Thyroid gland (tissue), 4 donors: ENCODE measurements around the gene TUT7. TPM values are rescaled to one million over a fixed set of nuclear protein-coding genes. Genes with fewer than 3 reads are reported as not detected.

Experiments used
- DNase-seq, 2 donors: peaks; one replicate each; pipeline ENCODE4 v3.0.0-alpha.2; 2019
- H3K27ac ChIP-seq, 3 donors: fragments of 200-600 bp; sonication (generic); 1 replicate in 2 of 3; 2 replicates in 1 of 3; pipeline ENCODE4 v1.5.1; 2016 to 2019; ENCODE audit warnings: mild to moderate bottlenecking in 1 of 3, moderate library complexity in 1 of 3
- H3K27me3 ChIP-seq: fragments of 200-600 bp; sonication (generic); one replicate; pipeline ENCODE4 v1.5.1; 2019
- H3K36me3 ChIP-seq, 2 donors: fragments of 200-600 bp; sonication (generic); one replicate each; pipeline ENCODE4 v1.5.1; 2016 to 2019
- H3K4me1 ChIP-seq, 2 donors: fragments of 200-600 bp; sonication (generic); one replicate each; pipeline ENCODE4 v1.5.1; 2017 to 2019
- H3K4me3 ChIP-seq, 3 donors: fragments of 200-600 bp; sonication (generic); replicated peaks in 1 of 3; 1 replicate in 2 of 3; 2 replicates in 1 of 3; pipeline ENCODE4 v1.5.1; 2016; ENCODE audit warnings: mild to moderate bottlenecking in 1 of 3
- H3K9me3 ChIP-seq: fragments of 200-600 bp; sonication (generic); one replicate; pipeline ENCODE4 v1.5.1; 2017
- POLR2A ChIP-seq, 2 donors: fragments of 450-650 bp; IDR thresholded peaks; one replicate each; pipeline ENCODE4 v1.6.1; 2017; ENCODE audit warnings: antibody characterized with exemption in 2 of 2, mild to moderate bottlenecking in 2 of 2, moderate library complexity in 1 of 2
- WGBS, 2 donors: methylation state at CpG; one replicate each; pipeline ENCODE4 v1.1.5; 2017; 5-methylcytosine and 5-hydroxymethylcytosine counted together
- intact Hi-C: fragments of 100-400 bp; cut with DNase I; formaldehyde crosslinking; loops from one replicate; pipeline ENCODE4 v1.15.1; 2023
- small RNA-seq: library from RNA; depleted of rRNA; stranded (forward); fragments of <200 nt; gene quantifications from one replicate; pipeline ENCODE3, GENCODE V24; 2016
- total RNA-seq, 4 donors: library from RNA; depleted of rRNA; stranded (reverse); fragments of >200 nt; gene quantifications; one replicate each; pipeline ENCODE4 v1.2.3, GENCODE V29; 2016
- TF ChIP-seq, protein P1 (sequence below), 6 experiments: fragments of 200-600 bp in 3 of 6; fragments of 450-650 bp in 3 of 6; sonication (generic) in 3 of 6; IDR thresholded peaks; one replicate each; pipeline ENCODE4 v1.5.1; 2016 to 2019; ENCODE audit warnings: antibody characterized with exemption in 6 of 6, mild to moderate bottlenecking in 2 of 6, inconsistent platforms in 1 of 6, moderate library complexity in 1 of 6

The TUT7 gene
- total RNA-seq, 4 donors from 2014 or later, result 32.0 to 40.6 (median 33.7) TPM

DNA sequence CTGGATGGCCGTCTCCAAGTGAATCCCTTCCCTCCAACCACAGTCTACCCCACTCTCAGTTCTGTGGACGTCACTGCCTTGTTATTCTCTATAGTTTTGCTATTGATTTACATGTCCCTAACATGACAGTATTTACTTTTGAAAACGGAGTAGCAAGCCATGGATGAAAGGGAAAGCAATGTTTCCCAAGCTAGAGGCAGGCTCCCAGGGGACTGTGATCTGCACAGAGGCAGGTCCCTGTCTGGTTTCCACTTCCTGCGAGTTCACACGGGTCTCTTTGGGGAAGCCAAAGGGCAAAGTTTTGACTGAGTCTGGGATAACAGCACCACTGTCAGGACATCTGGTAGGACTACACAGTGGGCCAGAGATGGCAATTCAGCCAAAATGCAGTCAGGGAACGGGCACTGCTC lies 107.5 kb downstream of the TUT7 start:
- no peak overlapping the region for H3K4me3 ChIP-seq
- no peaks in the 10 kb centered on the region for H3K36me3 ChIP-seq
- H3K27ac ChIP-seq, result no peak overlapping the region
- intact Hi-C loops, result no loop called here
- H3K27me3 ChIP-seq, result no peaks in the 10 kb centered on the region
- no peak for TF ChIP-seq POLR2A (IDR thresholded peaks at IDR 0.05)
- TF ChIP-seq, protein P1, sequence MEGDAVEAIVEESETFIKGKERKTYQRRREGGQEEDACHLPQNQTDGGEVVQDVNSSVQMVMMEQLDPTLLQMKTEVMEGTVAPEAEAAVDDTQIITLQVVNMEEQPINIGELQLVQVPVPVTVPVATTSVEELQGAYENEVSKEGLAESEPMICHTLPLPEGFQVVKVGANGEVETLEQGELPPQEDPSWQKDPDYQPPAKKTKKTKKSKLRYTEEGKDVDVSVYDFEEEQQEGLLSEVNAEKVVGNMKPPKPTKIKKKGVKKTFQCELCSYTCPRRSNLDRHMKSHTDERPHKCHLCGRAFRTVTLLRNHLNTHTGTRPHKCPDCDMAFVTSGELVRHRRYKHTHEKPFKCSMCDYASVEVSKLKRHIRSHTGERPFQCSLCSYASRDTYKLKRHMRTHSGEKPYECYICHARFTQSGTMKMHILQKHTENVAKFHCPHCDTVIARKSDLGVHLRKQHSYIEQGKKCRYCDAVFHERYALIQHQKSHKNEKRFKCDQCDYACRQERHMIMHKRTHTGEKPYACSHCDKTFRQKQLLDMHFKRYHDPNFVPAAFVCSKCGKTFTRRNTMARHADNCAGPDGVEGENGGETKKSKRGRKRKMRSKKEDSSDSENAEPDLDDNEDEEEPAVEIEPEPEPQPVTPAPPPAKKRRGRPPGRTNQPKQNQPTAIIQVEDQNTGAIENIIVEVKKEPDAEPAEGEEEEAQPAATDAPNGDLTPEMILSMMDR (IDR thresholded peaks at IDR 0.05), result no peak
- 53 to 62% methylated on average over 6 of the region's 6 CpGs for WGBS, 2 donors
- H3K9me3 ChIP-seq, result no peaks in the 10 kb centered on the region
- no peak for DNase-seq
- no peaks in the 10 kb centered on the region for H3K4me1 ChIP-seq

DNA sequence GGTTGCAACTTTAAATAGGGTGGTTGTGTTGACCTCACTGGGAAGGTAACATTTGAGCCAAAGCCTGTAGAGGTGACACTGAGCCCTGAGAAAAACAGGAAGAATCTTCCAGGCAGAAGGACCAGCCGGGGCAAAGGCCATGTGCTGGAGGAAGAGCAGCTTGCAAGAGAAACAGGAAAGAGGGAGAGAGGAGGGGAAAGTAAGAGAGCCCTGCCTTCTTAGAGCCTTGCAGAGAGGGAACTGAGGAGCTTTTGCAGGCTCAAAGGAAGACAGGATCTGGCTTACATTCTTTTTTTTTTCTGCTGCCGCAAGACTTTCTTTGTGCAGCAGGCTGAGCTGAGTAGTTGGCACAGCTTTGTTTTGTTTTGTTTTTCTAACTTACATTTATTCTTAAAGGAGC lies 112.1 kb downstream of the TUT7 start:
- Histone ChIP-seq H3K27ac (no peak overlapping the region), H3K9me3 (no peaks in the 10 kb centered on the region), H3K4me3 (no peak overlapping the region), H3K36me3 (no peaks in the 10 kb centered on the region), H3K4me1 (no peaks in the 10 kb centered on the region), H3K27me3 (no peaks in the 10 kb centered on the region)
- TF ChIP-seq, protein P1 (IDR thresholded peaks at IDR 0.05), result no peak
- no peak for TF ChIP-seq POLR2A (IDR thresholded peaks at IDR 0.05)
- WGBS, 2 donors, result 24 to 40% methylated on average over 2 of the region's 2 CpGs
- DNase-seq, result no peak
- intact Hi-C loops, result no loop called here

DNA sequence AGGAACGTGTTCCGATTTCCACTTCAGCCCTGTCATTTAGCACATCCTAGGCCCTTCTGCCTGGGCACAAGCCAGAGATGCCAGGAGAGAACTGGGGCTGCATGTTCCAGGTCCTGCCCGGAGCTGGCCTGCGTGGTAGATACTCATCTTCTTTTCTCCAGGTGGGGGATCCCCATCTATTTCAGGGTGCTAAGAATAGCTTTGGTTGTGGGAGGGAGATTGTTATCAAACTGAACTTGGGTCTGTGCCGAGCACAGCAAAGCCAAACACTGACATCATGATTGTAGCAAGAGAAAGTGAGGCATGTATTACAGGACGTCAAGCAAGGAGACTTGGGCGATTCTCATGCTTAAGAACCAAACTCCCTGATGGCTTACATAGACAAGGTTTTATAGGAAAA lies 113.0 kb downstream of the TUT7 start:
- H3K27ac ChIP-seq, result no peak overlapping the region
- H3K36me3 ChIP-seq, result no peaks in the 10 kb centered on the region
- H3K4me3 ChIP-seq, result no peak overlapping the region
- H3K9me3 ChIP-seq, result no peaks in the 10 kb centered on the region
- WGBS, 2 donors, result 68 to 77% methylated on average over 7 of the region's 7 CpGs
- no peak for DNase-seq
- intact Hi-C loops, result no loop called here
- TF ChIP-seq POLR2A (IDR thresholded peaks at IDR 0.05), result no peak
- TF ChIP-seq, protein P1 (IDR thresholded peaks at IDR 0.05), result no peak
- no peaks in the 10 kb centered on the region for H3K27me3 ChIP-seq
- H3K4me1 ChIP-seq, result no peaks in the 10 kb centered on the region

DNA sequence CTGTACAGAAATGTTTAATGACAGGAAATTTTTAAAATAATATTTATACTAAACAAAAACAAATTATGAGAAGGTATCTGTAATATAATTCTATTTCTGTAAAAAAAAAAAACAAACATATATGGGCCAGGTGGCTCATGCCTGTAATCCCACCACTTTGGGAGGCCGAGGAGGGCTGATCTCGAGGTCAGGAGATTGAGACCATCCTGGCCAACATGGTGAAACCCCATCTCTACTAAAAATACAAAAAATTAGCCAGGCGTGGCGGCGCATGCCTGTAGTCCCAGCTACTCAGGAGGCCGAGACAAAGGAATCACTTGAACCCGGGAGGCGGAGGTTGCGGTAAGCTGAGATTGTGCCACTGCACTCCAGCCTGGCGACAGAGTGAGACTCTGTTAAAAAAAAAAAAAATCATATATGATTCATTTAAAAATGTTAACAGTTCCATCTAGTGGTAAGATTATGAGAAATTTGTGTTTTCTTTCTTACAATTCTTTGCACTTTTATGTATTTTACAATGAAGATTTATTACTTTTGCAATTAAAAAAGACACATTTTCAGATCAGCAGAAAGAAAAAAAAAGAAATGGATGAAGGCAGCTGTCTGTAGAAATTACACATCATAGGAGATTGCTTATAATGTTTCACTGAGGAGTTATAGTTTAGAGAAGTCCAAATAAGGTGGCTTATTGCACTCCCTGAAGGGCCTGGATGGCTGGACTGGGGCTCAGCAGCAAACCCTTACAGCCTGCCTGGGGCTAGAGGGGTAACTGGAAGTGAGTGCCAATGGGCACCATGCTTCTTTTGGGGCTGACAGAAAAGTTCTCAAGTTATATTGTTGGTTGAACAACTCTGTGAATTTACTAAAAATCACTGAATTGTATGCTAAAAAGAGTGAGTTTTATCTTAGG lies 115.1 kb downstream of the TUT7 start:
- Histone ChIP-seq H3K27me3 (no peaks in the 10 kb centered on the region), H3K27ac (no peak overlapping the region), H3K4me3 (no peak overlapping the region), H3K4me1 (no peaks in the 10 kb centered on the region), H3K36me3 (no peaks in the 10 kb centered on the region), H3K9me3 (no peaks in the 10 kb centered on the region)
- TF ChIP-seq, protein P1 (IDR thresholded peaks at IDR 0.05), result no peak
- no peak for TF ChIP-seq POLR2A (IDR thresholded peaks at IDR 0.05)
- WGBS, 2 donors, result 62 to 80% methylated on average over 10 of the region's 10 CpGs
- no peak for DNase-seq
- intact Hi-C loops, result no loop called here

Small RNA genes lying within 50 kb of the gene (small RNA-seq; reads per million reads assigned to genes)
- gene RN7SKP264, result not detected

Other genes starting within 250 kb of the TUT7 start
- gene C9orf153, start 94.8 kb downstream of the TUT7 start, total RNA-seq, result under 1 TPM in 2 of 4 donors, not detected in 2; 0.67 to 0.71 TPM
- 10 to 100 TPM; 47.9 to 79.1 (median 63.8) TPM for gene ISCA1, start 71.9 kb downstream of the TUT7 start, total RNA-seq